GM23248 (cell line): Measurements from ENCODE around the gene RGN.

Source experiments
- EZH2 ChIP-seq: fragments of 200-600 bp; sonication (generic); IDR thresholded peaks from 2 replicates; pipeline ENCODE4 v1.6.1; 2018; ENCODE audit warnings: antibody characterized with exemption, mild to moderate bottlenecking; ENCODE audit not compliant: insufficient read depth, poor library complexity, severe bottlenecking
- EZH2phosphoT487 ChIP-seq: fragments of 200-600 bp; sonication (generic); IDR thresholded peaks from 2 replicates; pipeline ENCODE4 v1.6.1; 2018; ENCODE audit warnings: antibody characterized with exemption, moderate library complexity, mild to moderate bottlenecking, low read depth; ENCODE audit not compliant: insufficient read depth

DNA sequence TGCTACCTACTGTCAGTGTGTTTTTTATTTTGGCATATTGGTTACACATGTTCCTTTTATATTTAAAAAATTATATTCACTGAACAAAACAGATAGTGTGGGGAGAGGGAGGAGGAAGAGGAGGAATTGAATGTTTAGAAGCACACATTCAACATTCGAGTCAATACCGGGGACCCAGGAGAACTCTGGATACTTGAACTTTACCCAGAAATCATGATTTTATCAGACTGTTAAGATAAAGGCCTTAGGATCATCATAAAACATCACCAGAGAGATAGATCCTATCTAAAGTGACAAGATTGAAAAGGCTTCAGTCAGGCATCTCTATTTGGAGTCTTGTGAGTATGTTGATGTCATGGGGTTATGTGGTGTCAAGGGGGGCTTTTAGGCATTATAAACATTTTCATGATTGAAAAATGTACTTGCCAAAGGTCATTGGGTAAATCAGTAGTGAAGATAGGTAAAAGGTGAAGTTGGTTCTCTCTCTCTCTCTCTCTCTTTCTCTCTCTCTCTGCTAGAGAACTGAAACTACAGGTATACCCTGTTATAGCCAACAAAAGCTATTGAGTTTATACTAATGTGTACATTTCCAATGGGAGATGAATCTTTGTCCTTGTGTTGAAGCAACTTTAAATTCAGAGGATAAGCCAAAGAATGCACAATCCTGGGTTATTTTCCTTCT, 16.9 kb upstream of the RGN start:
- TF ChIP-seq EZH2phosphoT487, result no peak
- no peak for TF ChIP-seq EZH2
